HepG2 (cell line): ENCODE data around the gene SAPCD1. TPM values are rescaled to one million over a fixed set of nuclear protein-coding genes. Genes with fewer than 3 reads are reported as not detected.

Experiments used
- GABPB1 ChIP-seq: IDR thresholded peaks from 2 replicates; pipeline ENCODE4 v1.6.1; 2016; ENCODE audit warnings: mild to moderate bottlenecking, missing genetic modification reagents, moderate library complexity, missing compliant biosample characterization
- MTERF4 ChIP-seq: sonication (generic); formaldehyde crosslinking; IDR thresholded peaks from 2 replicates; pipeline ENCODE4 v1.8.0; 2023; ENCODE audit warnings: mild to moderate bottlenecking, missing genetic modification reagents
- MYC ChIP-seq: sonication (generic); formaldehyde crosslinking; IDR thresholded peaks from 2 replicates; pipeline ENCODE4 v1.9.0; 2021; ENCODE audit warnings: missing genetic modification reagents, borderline replicate concordance
- NFATC3 ChIP-seq: sonication (generic); formaldehyde crosslinking; IDR thresholded peaks from 2 replicates; pipeline ENCODE4 v1.5.1; 2020; ENCODE audit warnings: mild to moderate bottlenecking, missing genetic modification reagents
- POGK ChIP-seq: sonication (generic); formaldehyde crosslinking; conservative IDR thresholded peaks from 2 replicates; pipeline ENCODE4 v1.8.0; 2022; ENCODE audit warnings: mild to moderate bottlenecking, moderate library complexity, missing genetic modification reagents
- SNAPC2 ChIP-seq: sonication (generic); formaldehyde crosslinking; IDR thresholded peaks from 2 replicates; pipeline ENCODE4 v1.8.1; 2022; ENCODE audit warnings: mild to moderate bottlenecking, missing genetic modification reagents
- SOX5 ChIP-seq: IDR thresholded peaks from 2 replicates; pipeline ENCODE4 v1.6.1; 2016; ENCODE audit warnings: borderline replicate concordance
- TAF15 ChIP-seq: fragments of 200-400 bp; formaldehyde crosslinking; IDR thresholded peaks from one replicate; pipeline ENCODE4 v1.6.1; 2018; ENCODE audit warnings: mild to moderate bottlenecking, low read depth, low read length; ENCODE audit not compliant: poor library complexity, severe bottlenecking
- YEATS2 ChIP-seq: sonication (generic); formaldehyde crosslinking; IDR thresholded peaks from 2 replicates; pipeline ENCODE4 v1.4.0; 2020; ENCODE audit warnings: missing genetic modification reagents, borderline replicate concordance
- ZBTB20 ChIP-seq: sonication (generic); formaldehyde crosslinking; IDR thresholded peaks from 2 replicates; pipeline ENCODE4 v1.8.1; 2023; ENCODE audit warnings: missing genetic modification reagents, low read depth, mild to moderate bottlenecking, borderline replicate concordance
- ZFP91 ChIP-seq: sonication (generic); formaldehyde crosslinking; IDR thresholded peaks from 2 replicates; pipeline ENCODE4 v1.9.0; 2022; ENCODE audit warnings: missing genetic modification reagents, mild to moderate bottlenecking, borderline replicate concordance
- ZNF12 ChIP-seq: sonication (generic); formaldehyde crosslinking; IDR thresholded peaks from 2 replicates; pipeline ENCODE4 v1.5.0; 2020; ENCODE audit warnings: missing genetic modification reagents
- ZNF160 ChIP-seq: sonication (generic); formaldehyde crosslinking; IDR thresholded peaks from 2 replicates; pipeline ENCODE4 v1.8.0; 2022; ENCODE audit warnings: mild to moderate bottlenecking, inconsistent platforms, missing genetic modification reagents
- ZNF275 ChIP-seq: sonication (generic); formaldehyde crosslinking; IDR thresholded peaks from 2 replicates; pipeline ENCODE4 v1.8.0; 2022; ENCODE audit warnings: missing genetic modification reagents, mild to moderate bottlenecking, inconsistent platforms, borderline replicate concordance
- ZNF282 ChIP-seq: fragments of 450-650 bp; IDR thresholded peaks from 2 replicates; pipeline ENCODE4 v1.6.1; 2018; ENCODE audit not compliant: partially characterized antibody
- ZNF350 ChIP-seq: sonication (generic); formaldehyde crosslinking; IDR thresholded peaks from 2 replicates; pipeline ENCODE4 v1.4.0; 2020; ENCODE audit warnings: mild to moderate bottlenecking, low read depth, missing genetic modification reagents, borderline replicate concordance
- ZNF441 ChIP-seq: sonication (generic); formaldehyde crosslinking; IDR thresholded peaks from 2 replicates; pipeline ENCODE4 v1.7.0; 2021; ENCODE audit warnings: missing genetic modification reagents, borderline replicate concordance
- ZNF629 ChIP-seq: sonication (generic); formaldehyde crosslinking; conservative IDR thresholded peaks from 2 replicates; pipeline ENCODE4 v1.5.0; 2020; ENCODE audit warnings: missing genetic modification reagents
- ZNF766 ChIP-seq: sonication (generic); formaldehyde crosslinking; IDR thresholded peaks from 2 replicates; pipeline ENCODE4 v1.5.0; 2020; ENCODE audit warnings: missing genetic modification reagents, borderline replicate concordance
- ZNF781 ChIP-seq: sonication (generic); formaldehyde crosslinking; IDR thresholded peaks from 2 replicates; pipeline ENCODE4 v1.5.1; 2020; ENCODE audit warnings: borderline replicate concordance, mild to moderate bottlenecking, missing genetic modification reagents; ENCODE audit errors: not compliant biosample characterization
- ZNF879 ChIP-seq: sonication (generic); formaldehyde crosslinking; IDR thresholded peaks from 2 replicates; pipeline ENCODE4 v1.8.1; 2023; ENCODE audit warnings: missing genetic modification reagents
- ZSCAN20 ChIP-seq: sonication (generic); formaldehyde crosslinking; IDR thresholded peaks from 2 replicates; pipeline ENCODE4 v1.4.0; 2020; ENCODE audit warnings: missing genetic modification reagents, mild to moderate bottlenecking, borderline replicate concordance
- polyA plus RNA-seq, 8 experiments: library from polyadenylated mRNA; depleted of rRNA in 3 of 8; stranded (reverse) in 7 of 8; unstranded in 1 of 8; fragments of >200 nt; fragmentation: Illumina TruSeq in 4 of 8; extraction: Trizol in 4 of 8; gene quantifications; 2 replicates each; pipeline versions ENCODE4 v1.2.1 to v1.2.3, GENCODE V29; 2011 to 2016; ENCODE audit warnings: low read depth in 4 of 8, missing spikeins in 1 of 8, mixed read lengths in 1 of 8; ENCODE audit not compliant: insufficient read depth in 1 of 8
- total RNA-seq, 5 experiments: library from RNA; depleted of rRNA; stranded (reverse); fragments of >200 nt; fragmentation: Illumina TruSeq; extraction: Trizol; gene quantifications; 2 replicates each; pipeline ENCODE4 v1.2.3, GENCODE V29; 2016; ENCODE audit warnings: low read depth in 1 of 5

The SAPCD1 gene
- total and polyA plus RNA-seq, 2 of the 13 experiments (the other 11 are each of a cell fraction or from before 2014, with no cell fraction given) = 2.5 to 3.9 TPM

GRCh38 chr6:31765910-31766794, 3.7 kb downstream of the SAPCD1 start (continued):
- TF ChIP-seq ZNF275 (CRISPR knock-in tag) (peak; percentile 47; the same call in 1 of the 2 replicates), NFATC3 (CRISPR knock-in tag) (peak; percentile 65; the same call in 1 of the 2 replicates), ZBTB20 (CRISPR knock-in tag) (peak; percentile 25; the same call in 1 of the 2 replicates), ZNF12 (CRISPR knock-in tag) (0 out of 2 replicates have a peak, but pooled peaks have one; percentile 27), POGK (CRISPR knock-in tag) (0 out of 2 replicates have a peak, but pooled peaks have one; percentile 82), GABPB1 (CRISPR knock-in tag) (peak; percentile 54; the same call in 1 of the 2 replicates), ZNF160 (CRISPR knock-in tag) (no peak), SNAPC2 (CRISPR knock-in tag) (no peak), ZNF441 (peak; percentile 79), TAF15 (peak; percentile 21), ZNF629 (CRISPR knock-in tag) (no peak), MYC (CRISPR knock-in tag) (peak; percentile 60; the same call in 1 of the 2 replicates), ZFP91 (CRISPR knock-in tag) (peak; percentile 78; the same call in 1 of the 2 replicates), ZSCAN20 (CRISPR knock-in tag) (0 out of 2 replicates have a peak, but pooled peaks have one; percentile 47), ZNF879 (CRISPR knock-in tag) (peak; percentile 30; the same call in 1 of the 2 replicates), SOX5 (CRISPR knock-in tag) (peak; percentile 48), ZNF766 (CRISPR knock-in tag) (peak; percentile 48; the same call in 1 of the 2 replicates), ZNF350 (CRISPR knock-in tag) (peak; percentile 60; the same call in 1 of the 2 replicates), ZNF282 (no peak), YEATS2 (CRISPR knock-in tag) (peak; percentile 73; the same call in 1 of the 2 replicates), ZNF781 (CRISPR knock-in tag) (peak; percentile 66), MTERF4 (CRISPR knock-in tag) (peak; percentile 71; the same call in 1 of the 2 replicates)
